Measurements from ENCODE around the gene MEDAG.

DNA sequence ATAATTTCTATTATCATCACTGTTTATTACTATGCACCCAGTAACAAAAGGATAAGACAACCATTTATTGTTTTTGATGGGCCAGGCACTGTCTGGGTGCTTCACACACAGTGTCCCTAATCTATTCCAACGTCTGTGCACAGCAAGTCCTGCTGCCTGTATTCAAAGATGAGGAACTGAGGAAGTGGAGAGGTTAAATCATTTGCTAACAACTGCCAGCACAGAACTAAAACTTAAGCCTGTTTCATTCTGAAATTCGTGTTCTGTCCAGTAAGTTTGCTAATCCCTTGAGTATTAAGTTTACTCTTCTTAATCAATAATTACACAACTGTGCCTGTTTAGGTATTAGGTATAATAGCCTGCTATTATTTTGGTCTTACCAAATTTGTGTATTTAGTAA lies 68.3 kb downstream of the MEDAG start:
- TF ChIP-seq GATA2 (IDR thresholded peaks at IDR 0.05; ENCODE audit: low read depth, low read length) = no peak
- no peak for TF ChIP-seq GATA3 (IDR thresholded peaks at IDR 0.05; ENCODE audit: low read depth, low read length)

Measured in SH-SY5Y (cell line).